Endothelial cell of umbilical vein (primary cell): ENCODE data around the gene HPF1.

Source experiments
- EZH2 ChIP-seq: IDR thresholded peaks from 2 replicates; pipeline ENCODE4 v1.6.1; 2012; ENCODE audit warnings: borderline replicate concordance, low read depth, mild to moderate bottlenecking, moderate library complexity, low read length, inconsistent platforms; ENCODE audit not compliant: severe bottlenecking
- FOS ChIP-seq: IDR thresholded peaks from 2 replicates; pipeline ENCODE4 v1.6.1; 2011; ENCODE audit warnings: mild to moderate bottlenecking, low read length, moderate library complexity, borderline replicate concordance; ENCODE audit not compliant: insufficient read depth
- POLR2A ChIP-seq: IDR thresholded peaks from 2 replicates; pipeline ENCODE4 v1.6.1; 2012; ENCODE audit warnings: low read depth, mild to moderate bottlenecking, control low read depth, low read length
- POLR2AphosphoS5 ChIP-seq: IDR thresholded peaks from 2 replicates; pipeline ENCODE4 v1.6.1; 2012; ENCODE audit warnings: low read depth, mild to moderate bottlenecking, control low read depth, low read length, moderate library complexity; ENCODE audit not compliant: insufficient read depth
- TF ChIP-seq, protein P1 (sequence below), 2 donors: IDR thresholded peaks; 1 replicate in 1 of 2; 2 replicates in 1 of 2; pipeline ENCODE4 v1.5.1; 2011; ENCODE audit warnings: low read length in 2 of 2, mild to moderate bottlenecking in 2 of 2, moderate library complexity in 2 of 2, control low read depth in 1 of 2, inconsistent platforms in 1 of 2, low read depth in 1 of 2; ENCODE audit not compliant: insufficient read depth in 1 of 2; ENCODE audit errors: extremely low read depth in 1 of 2
- TF ChIP-seq, protein P2 (sequence below): IDR thresholded peaks from 2 replicates; pipeline ENCODE4 v1.6.1; 2011; ENCODE audit not compliant: insufficient read depth, insufficient read length

DNA sequence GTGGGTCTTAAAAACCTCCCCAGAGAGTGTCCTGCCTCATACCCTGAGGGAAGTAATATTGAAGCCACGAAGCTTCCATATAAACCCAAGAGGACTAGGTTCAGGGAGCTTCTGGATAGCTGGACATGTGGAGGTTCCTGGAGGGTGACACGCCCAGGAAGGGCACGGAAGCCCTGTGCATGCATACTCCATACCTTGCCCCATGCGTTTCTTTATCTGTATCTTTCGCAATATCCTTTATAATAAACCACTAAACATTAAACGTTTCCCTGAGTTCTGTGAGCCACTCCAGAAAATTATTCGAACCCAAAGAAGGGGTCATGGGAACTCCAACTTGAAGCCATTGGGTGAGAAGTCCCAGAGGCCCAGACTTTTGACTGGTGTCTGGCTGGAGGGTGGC is 45.7 kb upstream of the HPF1 start:
- TF ChIP-seq POLR2A (no peak), POLR2AphosphoS5 (no peak), FOS (no peak), EZH2 (no peak)
- TF ChIP-seq, protein P1, sequence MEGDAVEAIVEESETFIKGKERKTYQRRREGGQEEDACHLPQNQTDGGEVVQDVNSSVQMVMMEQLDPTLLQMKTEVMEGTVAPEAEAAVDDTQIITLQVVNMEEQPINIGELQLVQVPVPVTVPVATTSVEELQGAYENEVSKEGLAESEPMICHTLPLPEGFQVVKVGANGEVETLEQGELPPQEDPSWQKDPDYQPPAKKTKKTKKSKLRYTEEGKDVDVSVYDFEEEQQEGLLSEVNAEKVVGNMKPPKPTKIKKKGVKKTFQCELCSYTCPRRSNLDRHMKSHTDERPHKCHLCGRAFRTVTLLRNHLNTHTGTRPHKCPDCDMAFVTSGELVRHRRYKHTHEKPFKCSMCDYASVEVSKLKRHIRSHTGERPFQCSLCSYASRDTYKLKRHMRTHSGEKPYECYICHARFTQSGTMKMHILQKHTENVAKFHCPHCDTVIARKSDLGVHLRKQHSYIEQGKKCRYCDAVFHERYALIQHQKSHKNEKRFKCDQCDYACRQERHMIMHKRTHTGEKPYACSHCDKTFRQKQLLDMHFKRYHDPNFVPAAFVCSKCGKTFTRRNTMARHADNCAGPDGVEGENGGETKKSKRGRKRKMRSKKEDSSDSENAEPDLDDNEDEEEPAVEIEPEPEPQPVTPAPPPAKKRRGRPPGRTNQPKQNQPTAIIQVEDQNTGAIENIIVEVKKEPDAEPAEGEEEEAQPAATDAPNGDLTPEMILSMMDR (IDR thresholded peaks at IDR 0.05; ENCODE audit: extremely low read depth in 1 of 2, insufficient read depth in 1 of 2, low read depth in 1 of 2, low read length in 2 of 2): no peak
- TF ChIP-seq, protein P2, sequence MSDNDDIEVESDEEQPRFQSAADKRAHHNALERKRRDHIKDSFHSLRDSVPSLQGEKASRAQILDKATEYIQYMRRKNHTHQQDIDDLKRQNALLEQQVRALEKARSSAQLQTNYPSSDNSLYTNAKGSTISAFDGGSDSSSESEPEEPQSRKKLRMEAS: no peak
